ENCODE results near the gene LRPAP1. TPM values are rescaled to one million over a fixed set of nuclear protein-coding genes. Genes with fewer than 3 reads are reported as not detected.

LRPAP1 gene
- total and polyA plus RNA-seq, 10 of the 15 experiments (the other 5 are each of a cell fraction or from before 2014, with no cell fraction given): 1.0 to 100 (median 51.1) TPM

- H3K9me3 ChIP-seq (replicated peaks; ENCODE audit: control insufficient read depth, insufficient read depth, low read length): no peaks in the 10 kb centered on the region; the same call in 2 of the 3 replicates
- H2AFZ ChIP-seq (ENCODE audit: control insufficient read depth, low read depth, low read length): no peak overlapping the region
- CTCF ChIA-PET: interaction anchor here (2.2 kb wide), 1 partner anchor 10 kb away, joined by 5 read pairs; no protein-coding TSS in a partner anchor
- RAD21 ChIA-PET (ENCODE audit: unreplicated experiment): no interaction called here
- BruUV-seq (replicated peaks): no TSS peak
- H3K36me3 ChIP-seq (ENCODE audit: control insufficient read depth in 2 of 2, insufficient read depth in 2 of 2, low read length in 1 of 2): no peaks in the 10 kb centered on the region
- no peak overlapping the region for H3K9ac ChIP-seq (ENCODE audit: control insufficient read depth, insufficient read depth, low read length)
- ATAC-seq: no peak
- H3K4me3 ChIP-seq: no peak overlapping the region
- WGBS (ENCODE audit: insufficient coverage, insufficient replicate concordance, low lambda C conversion rate, missing lambda C conversion rate): 26% methylated on average over 25 of the region's 25 CpGs
- H3K27ac ChIP-seq (ENCODE audit: control insufficient read depth, insufficient read depth): no peak overlapping the region
- H3K4me2 ChIP-seq (ENCODE audit: control insufficient read depth, insufficient read depth): no peak overlapping the region
- no peaks in the 10 kb centered on the region for H3K4me1 ChIP-seq (ENCODE audit: control insufficient read depth, insufficient read depth, low read length)
- no peaks in the 10 kb centered on the region; a peak in 1 of 4 replicates for H3K27me3 ChIP-seq (replicated peaks in 1 of 2; ENCODE audit: control insufficient read depth in 2 of 2, insufficient read depth in 2 of 2, low read length in 1 of 2)
- H4K20me1 ChIP-seq (ENCODE audit: control insufficient read depth, insufficient read depth): no peaks in the 10 kb centered on the region
- POLR2A ChIA-PET: no interaction called here
- TF ChIP-seq JUNB (IDR thresholded peaks at IDR 0.05) (no peak), ZZZ3 (IDR thresholded peaks at IDR 0.05; ENCODE audit: control insufficient read depth, insufficient read length, low read depth) (no peak), EGR1 (IDR thresholded peaks at IDR 0.05; ENCODE audit: borderline replicate concordance in 1 of 2, low read depth in 2 of 2, low read length in 2 of 2) (no peak), MTA2 (IDR thresholded peaks at IDR 0.05; ENCODE audit: low read depth) (no peak), BMI1 (IDR thresholded peaks at IDR 0.05; ENCODE audit: borderline replicate concordance) (no peak)
- intact Hi-C loops (cut with micrococcal nuclease; ENCODE audit: unreplicated experiment): no loop called here
- DNase-seq (ENCODE audit: low read depth, low spot score): no peak
- H3K79me2 ChIP-seq (ENCODE audit: control insufficient read depth, insufficient read depth, low read length): no peaks in the 10 kb centered on the region
- in situ Hi-C loops (cut with MboI): no loop called here
- SMC1A ChIA-PET (ENCODE audit: uncharacterized antibody, unreplicated experiment): interaction anchor here (1.1 kb wide), 1 partner anchor 124 kb away, joined by 3 read pairs; no protein-coding TSS in a partner anchor
- no peak for FAIRE-seq
Observed at GRCh38 chr4:3470244-3471097, 61.8 kb downstream of the LRPAP1 start.

All from GM12878 (cell line).